Fibroblast of mammary gland (primary cell): ENCODE data around the gene LRRC47.

Experiments
- DNase-seq: peaks from one replicate; pipeline ENCODE4 v3.0.0-alpha.2; 2010; ENCODE audit warnings: low read depth
- H3K4me3 ChIP-seq: 2 replicates; pipeline ENCODE4 v1.5.1; 2011; ENCODE audit warnings: low read depth, mild to moderate bottlenecking, low read length, moderate library complexity; ENCODE audit not compliant: control insufficient read depth
- TF ChIP-seq, protein P1 (sequence below): conservative IDR thresholded peaks from 2 replicates; pipeline ENCODE4 v1.5.1; 2011; ENCODE audit warnings: low read depth, low read length, inconsistent platforms; ENCODE audit not compliant: control insufficient read depth, insufficient read depth

Gene LRRC47

GRCh38 chr1:3822421-3822820 is 26.1 kb upstream of the LRRC47 start:
- DNase-seq: no peak
- no peak overlapping the region for H3K4me3 ChIP-seq
- TF ChIP-seq, protein P1, sequence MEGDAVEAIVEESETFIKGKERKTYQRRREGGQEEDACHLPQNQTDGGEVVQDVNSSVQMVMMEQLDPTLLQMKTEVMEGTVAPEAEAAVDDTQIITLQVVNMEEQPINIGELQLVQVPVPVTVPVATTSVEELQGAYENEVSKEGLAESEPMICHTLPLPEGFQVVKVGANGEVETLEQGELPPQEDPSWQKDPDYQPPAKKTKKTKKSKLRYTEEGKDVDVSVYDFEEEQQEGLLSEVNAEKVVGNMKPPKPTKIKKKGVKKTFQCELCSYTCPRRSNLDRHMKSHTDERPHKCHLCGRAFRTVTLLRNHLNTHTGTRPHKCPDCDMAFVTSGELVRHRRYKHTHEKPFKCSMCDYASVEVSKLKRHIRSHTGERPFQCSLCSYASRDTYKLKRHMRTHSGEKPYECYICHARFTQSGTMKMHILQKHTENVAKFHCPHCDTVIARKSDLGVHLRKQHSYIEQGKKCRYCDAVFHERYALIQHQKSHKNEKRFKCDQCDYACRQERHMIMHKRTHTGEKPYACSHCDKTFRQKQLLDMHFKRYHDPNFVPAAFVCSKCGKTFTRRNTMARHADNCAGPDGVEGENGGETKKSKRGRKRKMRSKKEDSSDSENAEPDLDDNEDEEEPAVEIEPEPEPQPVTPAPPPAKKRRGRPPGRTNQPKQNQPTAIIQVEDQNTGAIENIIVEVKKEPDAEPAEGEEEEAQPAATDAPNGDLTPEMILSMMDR: no peak

DNA sequence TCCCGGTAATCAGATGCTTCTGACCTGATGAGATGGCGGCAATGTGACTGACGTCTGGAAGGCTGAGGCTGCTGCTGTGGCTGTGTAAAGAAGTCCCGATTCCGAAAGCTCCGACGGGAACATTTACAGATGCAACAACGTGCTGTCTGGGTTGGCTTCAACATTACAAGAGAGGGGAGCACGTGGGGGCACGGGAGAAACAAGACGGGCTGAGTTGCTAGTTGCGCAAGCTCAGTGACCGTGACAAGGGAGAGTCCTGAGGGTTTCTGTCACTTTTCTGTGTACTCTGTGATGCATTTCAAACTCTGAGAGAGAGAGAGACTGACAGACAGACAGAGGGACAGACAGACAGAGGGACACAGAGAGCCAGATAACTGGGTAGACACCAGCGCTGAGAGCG is 25.6 kb upstream of the LRRC47 start:
- no peak overlapping the region for H3K4me3 ChIP-seq
- no peak for DNase-seq
- TF ChIP-seq, protein P1: no peak

DNA sequence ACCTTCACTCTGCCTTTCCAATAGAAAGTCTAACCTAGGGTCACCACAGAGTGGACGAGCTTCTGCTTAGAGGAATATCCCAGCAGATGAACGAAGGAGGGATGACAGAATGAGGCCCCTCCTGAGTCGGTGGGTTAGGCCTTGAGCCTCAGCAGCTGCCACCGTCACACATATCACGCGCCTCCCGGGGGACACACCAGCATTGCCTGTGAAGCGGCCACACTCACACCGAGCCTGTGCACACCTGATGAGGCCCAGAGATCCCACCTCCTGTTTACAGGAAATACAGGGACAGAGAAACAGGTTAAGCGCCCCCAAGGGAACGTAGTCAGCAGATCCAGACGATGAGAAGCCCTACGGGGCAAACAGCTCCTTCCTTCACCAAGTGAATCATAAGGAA is 25.1 kb upstream of the LRRC47 start:
- DNase-seq: no peak
- no peak overlapping the region for H3K4me3 ChIP-seq
- TF ChIP-seq, protein P1: no peak

- no peak overlapping the region for H3K4me3 ChIP-seq
- TF ChIP-seq, protein P1: no peak
- no peak for DNase-seq
These were observed 24.7 kb upstream of the LRRC47 start for GRCh38 chr1:3821004-3821403.

- H3K4me3 ChIP-seq: no peak overlapping the region
- no peak for DNase-seq
- TF ChIP-seq, protein P1: no peak
These were observed 24.0 kb upstream of the LRRC47 start for GRCh38 chr1:3820316-3820715.

DNA sequence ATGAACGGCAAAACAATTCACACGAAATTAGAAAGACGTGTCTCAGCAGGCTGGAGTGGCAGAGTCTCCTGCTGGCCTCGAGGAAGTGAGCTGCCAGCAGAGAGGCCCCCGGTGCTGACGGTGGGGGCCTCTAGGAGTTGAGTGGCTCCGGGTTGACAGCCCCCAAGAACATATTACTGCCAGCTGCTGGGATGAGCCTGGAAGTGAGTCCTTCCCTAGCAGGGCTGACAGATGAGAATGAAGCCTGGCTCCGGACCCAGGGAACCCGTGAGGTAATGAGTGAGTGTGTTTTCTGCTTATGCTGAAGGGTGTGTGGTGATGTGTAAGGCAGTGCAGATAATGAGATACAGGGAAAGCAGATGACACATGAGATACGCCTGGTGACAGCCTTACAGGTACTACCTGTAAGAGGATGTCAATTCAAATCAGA is 23.5 kb upstream of the LRRC47 start:
- no peak for DNase-seq
- H3K4me3 ChIP-seq: no peak overlapping the region
- TF ChIP-seq, protein P1: no peak

DNA sequence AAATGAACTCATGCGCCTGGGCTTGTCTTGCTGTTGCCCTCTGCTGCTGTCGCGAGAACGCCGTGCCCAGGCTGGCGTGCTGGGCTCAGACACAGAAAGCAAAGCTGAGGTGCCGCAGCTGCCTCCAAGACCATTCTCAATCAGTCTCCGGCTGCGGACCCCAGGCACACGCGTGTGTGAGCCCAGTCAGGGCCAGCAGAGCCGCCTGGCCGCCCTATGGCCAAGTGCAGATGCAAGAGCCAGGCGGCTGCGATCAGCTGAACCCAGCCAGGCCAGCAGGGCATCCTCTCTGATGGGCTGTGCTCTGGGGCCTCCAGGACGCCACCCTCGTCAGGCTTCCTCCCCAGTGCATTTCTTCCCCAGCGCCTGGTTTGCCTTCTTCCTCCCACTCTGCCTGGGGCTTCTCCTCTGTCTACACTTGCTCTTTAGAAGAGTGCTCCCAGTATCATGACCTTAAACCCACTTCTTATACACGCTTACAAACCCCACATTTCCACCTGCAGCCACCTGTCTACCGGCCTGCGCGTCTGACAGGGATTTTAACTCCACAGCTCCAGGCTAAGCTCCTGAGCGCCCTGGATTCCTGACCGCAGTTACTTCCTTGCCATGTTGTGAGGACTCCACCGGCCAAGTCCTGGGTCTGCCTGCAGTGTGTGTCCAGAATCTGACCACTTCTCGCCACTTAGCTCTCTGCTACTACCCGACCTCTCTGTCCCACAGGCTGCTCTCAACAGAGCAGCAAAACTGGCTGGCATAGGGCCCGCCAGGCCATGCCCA is 21.7 kb upstream of the LRRC47 start:
- TF ChIP-seq, protein P1: no peak
- H3K4me3 ChIP-seq: no peak overlapping the region
- DNase-seq: no peak
